HG02981 (cell line): ENCODE results near the gene SAGE1.
"Not testable (repeated sequence)": the region's sequence is repeated elsewhere in the genome, so short reads cannot be mapped to it uniquely, and the experiment has no call there.

Experiments
- ATAC-seq: cut with Tn5 transposase; IDR thresholded peaks from one replicate; pipeline ENCODE4 v1.9.1; 2021; ENCODE audit warnings: mild to moderate bottlenecking, moderate library complexity; ENCODE audit not compliant: unreplicated experiment

SAGE1 gene

DNA sequence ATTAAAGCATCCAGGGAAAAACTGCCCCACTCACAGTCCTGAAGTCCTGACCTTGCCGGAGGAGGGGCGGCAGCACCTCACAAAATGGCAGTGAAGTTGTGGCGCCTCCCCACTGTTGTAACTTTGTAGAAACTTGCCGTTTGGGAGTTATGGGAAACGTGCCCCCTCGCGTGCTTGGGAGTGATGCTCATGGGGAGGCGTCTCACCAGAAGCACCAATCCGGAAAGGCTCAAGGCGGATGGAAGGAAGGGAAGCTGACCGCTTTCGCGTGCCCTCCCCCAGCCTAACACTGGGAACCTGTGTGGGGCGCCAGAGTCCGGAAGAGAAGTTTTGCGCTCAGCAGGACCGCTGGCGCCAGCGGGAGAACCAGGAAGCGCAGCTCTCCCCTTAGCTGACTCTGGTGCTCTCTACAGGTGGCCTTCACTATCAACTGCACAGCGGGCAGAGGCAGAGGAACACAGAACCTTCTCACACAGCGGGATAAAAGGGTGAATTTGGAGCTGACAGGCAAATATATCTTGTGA is at the start of gene SAGE1, which contains the start of gene CT45A10:
Gene SAGE1, plus strand, starts transcription at position 423 of the 524 bp plus-strand sequence. CDS start 2,527 bp downstream, outside the sequence.
Gene CT45A10, minus strand, starts transcription at position 151 of the 524 bp plus-strand sequence. CDS start 8,100 bp downstream, outside the sequence.
- ATAC-seq = no peak

DNA sequence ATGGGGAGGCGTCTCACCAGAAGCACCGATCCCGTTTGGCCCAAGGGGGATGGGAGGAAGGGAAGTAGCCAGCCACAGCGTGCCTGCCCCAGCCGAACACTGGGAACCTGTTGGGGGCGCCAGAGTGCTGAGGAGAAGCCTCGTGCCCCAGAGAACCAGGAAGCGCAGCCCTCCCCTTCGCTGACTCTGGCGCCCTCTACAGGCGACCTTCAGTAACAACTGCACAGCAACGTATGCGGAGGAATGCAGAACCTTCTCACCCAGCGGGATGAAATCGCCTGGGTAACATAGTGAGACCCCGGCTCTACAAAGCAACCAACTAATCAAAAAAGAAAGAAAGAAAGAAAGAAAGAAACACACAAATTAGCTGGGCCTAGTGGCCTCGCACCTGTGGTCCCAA is 39.1 kb upstream of the SAGE1 start, which contains the start of gene CT45A8:
Gene CT45A8, minus strand, starts transcription at position 101 of the 400 bp plus-strand sequence. CDS start 3,755 bp downstream, outside the sequence.
- not testable (repeated sequence) for ATAC-seq

GRCh38 chrX:135871712-135872111 is 21.8 kb upstream of the SAGE1 start, which contains the start of gene CT45A9:
TSS of gene CT45A9 (minus strand) at chrX:135871812. CDS start at chrX:135868061, 3,751 bp downstream.
- not testable (repeated sequence) for ATAC-seq

- not testable (repeated sequence) for ATAC-seq
These were observed 10.8 kb upstream of the SAGE1 start for GRCh38 chrX:135882741-135883140.

DNA sequence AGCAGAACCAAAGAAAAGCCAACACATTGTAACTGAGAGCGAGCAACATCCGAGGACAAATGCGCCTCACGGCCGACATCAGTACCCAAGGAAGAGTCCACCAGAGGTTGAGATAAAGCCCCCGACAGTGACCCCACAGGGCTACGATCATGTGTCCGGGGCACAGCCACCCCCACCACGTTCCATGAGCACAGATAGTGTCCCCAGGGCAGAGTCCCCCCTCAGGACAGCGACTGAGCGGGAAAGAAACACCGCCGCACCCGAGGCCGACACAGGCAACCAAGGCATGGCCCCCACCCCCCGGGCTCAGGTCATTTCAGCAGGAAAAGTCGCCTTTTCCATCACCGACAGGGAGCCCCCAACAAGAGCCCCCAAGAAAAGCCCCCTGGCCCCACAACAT is 5.3 kb upstream of the SAGE1 start:
- ATAC-seq = not testable (repeated sequence)

DNA sequence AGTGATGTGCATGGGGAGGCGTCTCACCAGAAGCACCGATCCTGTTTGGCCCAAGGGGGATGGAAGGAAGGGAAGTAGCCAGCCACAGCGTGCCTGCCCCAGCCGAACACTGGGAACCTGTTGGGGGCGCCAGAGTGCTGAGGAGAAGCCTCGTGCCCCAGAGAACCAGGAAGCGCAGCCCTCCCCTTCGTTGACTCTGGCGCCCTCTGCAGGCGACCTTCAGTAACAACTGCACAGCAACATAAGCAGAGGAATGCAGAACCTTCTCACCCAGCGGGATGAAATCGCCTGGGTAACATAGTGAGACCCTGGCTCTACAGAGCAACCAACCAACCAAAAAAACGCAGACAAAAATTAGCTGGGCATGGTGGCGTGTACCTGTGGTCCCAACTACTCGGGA is 4.5 kb upstream of the SAGE1 start:
- ATAC-seq = not testable (repeated sequence)

DNA sequence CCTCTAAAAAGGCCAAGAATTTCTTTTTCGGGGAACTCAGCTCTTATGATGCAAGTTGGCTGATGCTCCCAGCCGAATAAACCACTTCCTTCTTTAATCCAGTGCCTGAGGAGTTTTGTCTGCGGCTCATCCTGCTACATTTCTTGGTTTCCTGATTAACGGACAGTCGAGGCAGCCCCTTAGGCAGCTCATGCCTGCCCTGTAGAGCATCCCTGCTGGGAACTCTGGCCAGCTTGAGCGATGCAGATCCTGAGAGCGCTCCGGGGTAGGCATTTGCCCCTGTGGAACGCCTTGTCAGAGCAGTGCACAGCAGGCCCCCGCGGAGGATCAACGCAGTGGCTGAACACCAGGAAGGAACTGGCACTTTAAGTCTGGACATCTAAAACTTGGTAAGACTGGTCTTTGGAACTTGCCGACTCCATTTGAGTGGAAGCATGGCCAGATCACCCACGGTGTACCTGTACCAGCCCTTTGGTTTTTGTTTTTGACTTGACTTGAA is 3.4 kb upstream of the SAGE1 start:
- ATAC-seq = no peak

- ATAC-seq = no peak
These were observed 735 bp upstream of the SAGE1 start for GRCh38 chrX:135892781-135893180.

DNA sequence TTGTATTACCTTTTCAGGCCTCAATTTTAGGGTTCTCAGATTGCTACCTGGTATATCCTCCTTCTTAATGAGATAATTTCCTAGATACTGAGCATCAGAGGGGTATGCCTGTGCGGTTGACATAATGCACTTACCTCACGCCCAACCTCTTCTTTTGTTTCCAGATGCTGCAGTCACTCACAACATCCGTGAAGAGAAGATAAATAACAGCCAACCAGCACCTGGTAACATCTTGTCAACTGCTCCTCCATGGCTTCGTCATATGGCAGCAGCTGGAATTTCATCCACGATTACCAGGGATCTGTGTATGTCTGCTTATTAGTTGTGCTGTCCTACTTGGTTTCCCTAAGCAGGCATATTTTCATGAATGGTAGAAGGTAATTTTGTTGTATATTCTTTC is 16.7 kb downstream of the SAGE1 start:
- no peak for ATAC-seq

GRCh38 chrX:135914404-135914803 is 20.9 kb downstream of the SAGE1 start:
- ATAC-seq = no peak

GRCh38 chrX:135920516-135920915 is 27.0 kb downstream of the SAGE1 start:
- ATAC-seq = not testable (repeated sequence)

GRCh38 chrX:135923353-135923752 is 29.8 kb downstream of the SAGE1 start:
- ATAC-seq = no peak

DNA sequence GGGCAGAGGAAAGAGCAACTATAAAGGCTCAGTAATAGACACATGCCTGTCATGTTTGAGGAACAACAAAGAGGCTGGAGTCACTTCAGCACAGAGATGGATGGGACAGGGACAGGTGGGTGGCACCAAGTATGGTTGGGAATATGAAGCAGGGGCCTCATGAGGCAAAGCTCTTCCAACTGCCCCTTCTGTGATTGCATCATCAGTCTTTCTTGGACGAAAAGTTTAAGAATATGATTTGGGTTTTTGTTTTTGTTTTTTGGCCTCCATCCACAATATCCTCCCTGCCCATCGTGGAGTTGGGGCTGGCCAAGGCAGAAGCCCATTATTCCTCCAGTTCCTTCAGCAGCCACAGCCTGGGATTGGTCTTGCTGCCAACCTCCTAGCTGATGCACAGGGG is 34.4 kb downstream of the SAGE1 start:
- ATAC-seq = no peak

GRCh38 chrX:135931644-135932487 is 38.4 kb downstream of the SAGE1 start:
- no peak for ATAC-seq

GRCh38 chrX:135944486-135944885 is 51.0 kb downstream of the SAGE1 start:
- ATAC-seq = no peak

DNA sequence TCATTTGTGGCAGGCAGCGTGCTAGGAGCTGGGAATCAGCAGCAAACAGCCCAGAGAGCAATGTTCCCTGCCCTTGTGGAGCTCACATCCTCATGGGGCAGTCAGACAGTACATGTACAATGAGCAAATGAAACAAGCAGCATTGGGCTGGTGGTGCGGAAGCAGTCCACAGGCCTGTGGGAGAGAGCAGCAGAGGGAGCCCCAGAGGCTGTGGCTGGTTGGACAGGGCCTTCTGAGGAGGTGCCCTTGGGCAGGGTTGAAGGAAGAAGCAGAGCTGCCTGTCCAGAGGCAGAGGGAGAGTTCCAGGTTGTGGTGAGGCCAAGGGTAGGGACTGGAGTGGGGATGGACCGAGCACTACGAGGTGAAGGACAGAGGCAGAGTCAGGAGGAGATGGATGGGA is 57.8 kb downstream of the SAGE1 start:
- ATAC-seq = no peak
